HCT116 (cell line): ENCODE results near the gene AGPS. TPM values are rescaled to one million over a fixed set of nuclear protein-coding genes. Genes with fewer than 3 reads are reported as not detected.

Experiments
- ATAC-seq: fragments of 200-7000 bp; cut with Tn5 transposase; 2 replicates; pipeline ENCODE4 v1.9.1; 2020; ENCODE audit warnings: mild to moderate bottlenecking, moderate library complexity
- BruUV-seq: library from RNA; stranded (reverse); fragments of 400-500 nt; replicated peaks from 2 replicates; lab custom pipeline; 2021; lab: Mats Ljungman, UMichigan
- CTCF ChIA-PET: fragments of 300-600 bp; sonication (Branson Sonifier 250); formaldehyde crosslinking; loops from one replicate; lab custom pipeline; 2021; ENCODE audit warnings: antibody characterized with exemption; lab: Charles Lee
- POLR2A ChIA-PET: fragments of 300-600, 350-600 bp; sonication (Branson Sonifier 250); formaldehyde crosslinking; loops from one replicate; lab custom pipeline; 2021; ENCODE audit warnings: antibody characterized with exemption; lab: Charles Lee
- RAD21 ChIA-PET, 2 experiments: fragments of 300-600 bp; sonication (Branson Sonifier 250); formaldehyde crosslinking; loops; one replicate each; lab custom pipeline; 2023; ENCODE audit warnings: low total read pairs in 2 of 2; ENCODE audit not compliant: uncharacterized antibody in 2 of 2, unreplicated experiment in 2 of 2, low non-redundant PET in 1 of 2; lab: Charles Lee
- DNase-seq: peaks from one replicate; pipeline ENCODE4 v3.0.0-alpha.2; 2010; ENCODE audit warnings: low read depth, low spot score
- H2AFZ ChIP-seq: fragments of 200-600 bp; shearing (Covaris generic), sonication (generic); 2 replicates; pipeline ENCODE4 v1.6.1; 2017; ENCODE audit warnings: low read depth, mixed run types, mixed read lengths, antibody characterized with exemption, low read length; ENCODE audit not compliant: poor library complexity, severe bottlenecking
- H3K27ac ChIP-seq: 2 replicates; pipeline ENCODE4 v1.5.1; 2012; ENCODE audit warnings: low read depth, low read length
- H3K27me3 ChIP-seq: fragments of 200-600 bp; sonication (generic); 2 replicates; pipeline ENCODE4 v1.6.1; 2016; ENCODE audit warnings: mixed run types, low read length, mixed read lengths; ENCODE audit not compliant: insufficient read depth
- H3K36me3 ChIP-seq, 2 experiments: fragments of 200-500 bp in 1 of 2; fragments of 200-600 bp in 1 of 2; sonication (Bioruptor generic) in 1 of 2; sonication (generic) in 1 of 2; 2 replicates each; pipeline versions ENCODE4 v1.5.1 to v1.6.1; 2014 to 2016; ENCODE audit warnings: low read length in 2 of 2, inconsistent platforms in 1 of 2, mixed read lengths in 1 of 2, mixed run types in 1 of 2; ENCODE audit not compliant: insufficient read depth in 2 of 2, control insufficient read depth in 1 of 2
- H3K4me1 ChIP-seq, 2 experiments: fragments of 200-600 bp in 1 of 2; sonication (generic) in 1 of 2; 2 replicates each; pipeline versions ENCODE4 v1.5.1 to v1.6.1; 2012 to 2017; ENCODE audit warnings: low read length in 2 of 2, inconsistent platforms in 1 of 2, mild to moderate bottlenecking in 1 of 2, mixed read lengths in 1 of 2, mixed run types in 1 of 2, moderate library complexity in 1 of 2; ENCODE audit not compliant: insufficient read depth in 2 of 2, control insufficient read depth in 1 of 2
- H3K4me2 ChIP-seq: fragments of 200-600 bp; sonication (generic); 2 replicates; pipeline ENCODE4 v1.6.1; 2017; ENCODE audit warnings: mixed run types, low read length, mixed read lengths
- H3K4me3 ChIP-seq, 2 experiments: fragments of 200-600 bp in 1 of 2; sonication (generic) in 1 of 2; replicated peaks in 1 of 2; 2 replicates each; pipeline ENCODE4 v1.5.1; 2011 to 2016; ENCODE audit warnings: low read length in 2 of 2, control low read depth in 1 of 2, low read depth in 1 of 2, mild to moderate bottlenecking in 1 of 2, mixed read lengths in 1 of 2, mixed run types in 1 of 2
- H3K79me2 ChIP-seq: fragments of 200-600 bp; sonication (generic); 2 replicates; pipeline ENCODE4 v1.6.1; 2017; ENCODE audit warnings: mild to moderate bottlenecking, mixed run types, low read length, moderate library complexity, mixed read lengths; ENCODE audit not compliant: insufficient read depth
- H3K9ac ChIP-seq: fragments of 200-600 bp; sonication (generic); 2 replicates; pipeline ENCODE4 v1.6.1; 2016; ENCODE audit warnings: low read length, mixed read lengths
- H3K9me2 ChIP-seq: fragments of 200-600 bp; sonication (generic), shearing (Covaris generic); 2 replicates; pipeline ENCODE4 v1.6.1; 2017; ENCODE audit warnings: mixed run types, mild to moderate bottlenecking, moderate library complexity; ENCODE audit not compliant: insufficient read depth
- H3K9me3 ChIP-seq, 2 experiments: fragments of 200-500 bp in 1 of 2; fragments of 200-600 bp in 1 of 2; sonication (Bioruptor generic) in 1 of 2; sonication (generic) in 1 of 2; 2 replicates each; pipeline ENCODE4 v1.6.1; 2014 to 2017; ENCODE audit warnings: low read length in 2 of 2, mixed read lengths in 2 of 2, inconsistent platforms in 1 of 2, low read depth in 1 of 2, mild to moderate bottlenecking in 1 of 2, mixed run types in 1 of 2, moderate library complexity in 1 of 2; ENCODE audit not compliant: control insufficient read depth in 1 of 2, insufficient read depth in 1 of 2
- H4K20me1 ChIP-seq: fragments of 200-600 bp; sonication (generic), shearing (Covaris generic); 2 replicates; pipeline ENCODE4 v1.6.1; 2017; ENCODE audit warnings: mixed run types, mild to moderate bottlenecking, moderate library complexity; ENCODE audit not compliant: insufficient read depth
- CEBPB ChIP-seq: IDR thresholded peaks from 2 replicates; pipeline ENCODE4 v1.6.1; 2012; ENCODE audit warnings: low read depth
- EGR1 ChIP-seq: IDR thresholded peaks from 2 replicates; pipeline ENCODE4 v1.6.1; 2012; ENCODE audit warnings: low read depth
- EZH2phosphoT487 ChIP-seq: fragments of 200-600 bp; IDR thresholded peaks from 2 replicates; pipeline ENCODE4 v1.6.1; 2018; ENCODE audit warnings: antibody characterized with exemption, borderline replicate concordance
- FOSL1 ChIP-seq: IDR thresholded peaks from 2 replicates; pipeline ENCODE4 v1.6.1; 2012; ENCODE audit warnings: low read depth
- JUND ChIP-seq: IDR thresholded peaks from 2 replicates; pipeline ENCODE4 v1.6.1; 2012
- POLR2A ChIP-seq: IDR thresholded peaks from 2 replicates; pipeline ENCODE4 v1.7.0; 2011; ENCODE audit warnings: borderline replicate concordance; ENCODE audit not compliant: insufficient read depth, insufficient read length; ENCODE audit errors: extremely low read depth
- POLR2AphosphoS5 ChIP-seq: IDR thresholded peaks from 2 replicates; pipeline ENCODE4 v1.6.1; 2011; ENCODE audit warnings: mild to moderate bottlenecking, low read depth, low read length, moderate library complexity
- SRF ChIP-seq: IDR thresholded peaks from 2 replicates; pipeline ENCODE4 v1.6.1; 2012; ENCODE audit warnings: low read depth
- YY1 ChIP-seq: IDR thresholded peaks from 2 replicates; pipeline ENCODE4 v1.6.1; 2011; ENCODE audit warnings: low read length, low read depth, moderate library complexity, mild to moderate bottlenecking; ENCODE audit not compliant: insufficient replicate concordance; ENCODE audit errors: extremely low read depth
- ZFX ChIP-seq: fragments of 450-650 bp; IDR thresholded peaks from 2 replicates; pipeline ENCODE4 v1.6.1; 2017
- ZNF274 ChIP-seq: fragments of 200-500 bp; sonication (Bioruptor generic); IDR thresholded peaks from 2 replicates; pipeline ENCODE4 v1.6.1; 2014; ENCODE audit warnings: mild to moderate bottlenecking, low read depth, low read length, inconsistent platforms
- intact Hi-C: fragments of 100-400 bp; cut with micrococcal nuclease; formaldehyde crosslinking; loops from 2 replicates; pipeline ENCODE4 v1.10.0; 2022
- total RNA-seq: library from RNA; stranded (reverse); gene quantifications from one replicate; pipeline ENCODE4 v1.2.1, GENCODE V29; 2021; ENCODE audit not compliant: unreplicated experiment
- TF ChIP-seq, protein P1 (sequence below): IDR thresholded peaks from 2 replicates; pipeline ENCODE4 v1.6.1; 2011; ENCODE audit warnings: mild to moderate bottlenecking, low read length, moderate library complexity; ENCODE audit not compliant: insufficient replicate concordance; ENCODE audit errors: extremely low read depth
- TF ChIP-seq, protein P2 (sequence below): IDR thresholded peaks from 2 replicates; pipeline ENCODE4 v1.6.1; 2012; ENCODE audit warnings: low read depth

The AGPS gene
- total RNA-seq, 1 experiment from 2014 or later = 66.6 TPM

DNA sequence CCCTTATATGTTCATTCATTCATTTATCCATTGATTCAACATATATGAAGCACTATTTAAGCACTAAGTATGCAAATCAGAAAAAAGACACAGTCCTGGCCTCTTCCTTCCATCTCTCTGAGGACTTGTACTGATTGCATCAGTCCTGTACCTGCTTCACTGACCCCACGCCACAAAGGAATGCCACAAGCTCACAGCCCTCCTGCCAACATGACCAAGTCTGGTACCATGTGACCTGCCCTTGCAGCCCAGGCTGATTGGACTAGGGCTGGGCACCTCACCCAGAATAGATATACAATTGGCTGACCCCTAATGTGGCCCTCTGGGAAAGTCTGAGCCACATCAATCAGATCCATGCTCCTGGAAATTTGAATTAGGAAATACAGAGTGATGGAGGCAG is 196.6 kb downstream of the AGPS start:
- Histone ChIP-seq H3K4me1 (peaks cover 0 to 5% of the 10 kb centered on the region in 2 experiments; a peak in 2 of 4 replicates), H3K4me2 (no peak overlapping the region), H3K9ac (no peak overlapping the region), H3K4me3 (no peak overlapping the region), H3K36me3 (no peaks in the 10 kb centered on the region), H3K9me2 (no peaks in the 10 kb centered on the region; the same call in 1 of the 2 replicates), H3K9me3 (no peaks in the 10 kb centered on the region), H3K27me3 (no peaks in the 10 kb centered on the region), H3K79me2 (no peaks in the 10 kb centered on the region), H4K20me1 (no peaks in the 10 kb centered on the region), H3K27ac (no peak overlapping the region), H2AFZ (no peak overlapping the region)
- BruUV-seq = no TSS peak
- no peak for TF ChIP-seq EGR1
- no peak for TF ChIP-seq EZH2phosphoT487
- TF ChIP-seq CEBPB = no peak
- TF ChIP-seq, protein P1, sequence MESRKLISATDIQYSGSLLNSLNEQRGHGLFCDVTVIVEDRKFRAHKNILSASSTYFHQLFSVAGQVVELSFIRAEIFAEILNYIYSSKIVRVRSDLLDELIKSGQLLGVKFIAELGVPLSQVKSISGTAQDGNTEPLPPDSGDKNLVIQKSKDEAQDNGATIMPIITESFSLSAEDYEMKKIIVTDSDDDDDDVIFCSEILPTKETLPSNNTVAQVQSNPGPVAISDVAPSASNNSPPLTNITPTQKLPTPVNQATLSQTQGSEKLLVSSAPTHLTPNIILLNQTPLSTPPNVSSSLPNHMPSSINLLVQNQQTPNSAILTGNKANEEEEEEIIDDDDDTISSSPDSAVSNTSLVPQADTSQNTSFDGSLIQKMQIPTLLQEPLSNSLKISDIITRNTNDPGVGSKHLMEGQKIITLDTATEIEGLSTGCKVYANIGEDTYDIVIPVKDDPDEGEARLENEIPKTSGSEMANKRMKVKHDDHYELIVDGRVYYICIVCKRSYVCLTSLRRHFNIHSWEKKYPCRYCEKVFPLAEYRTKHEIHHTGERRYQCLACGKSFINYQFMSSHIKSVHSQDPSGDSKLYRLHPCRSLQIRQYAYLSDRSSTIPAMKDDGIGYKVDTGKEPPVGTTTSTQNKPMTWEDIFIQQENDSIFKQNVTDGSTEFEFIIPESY = no peak
- TF ChIP-seq POLR2A = no peak
- TF ChIP-seq SRF = no peak
- no peak for TF ChIP-seq ZFX
- TF ChIP-seq JUND = no peak
- TF ChIP-seq ZNF274 = no peak
- TF ChIP-seq POLR2AphosphoS5 = no peak
- TF ChIP-seq FOSL1 = no peak
- TF ChIP-seq, protein P2, sequence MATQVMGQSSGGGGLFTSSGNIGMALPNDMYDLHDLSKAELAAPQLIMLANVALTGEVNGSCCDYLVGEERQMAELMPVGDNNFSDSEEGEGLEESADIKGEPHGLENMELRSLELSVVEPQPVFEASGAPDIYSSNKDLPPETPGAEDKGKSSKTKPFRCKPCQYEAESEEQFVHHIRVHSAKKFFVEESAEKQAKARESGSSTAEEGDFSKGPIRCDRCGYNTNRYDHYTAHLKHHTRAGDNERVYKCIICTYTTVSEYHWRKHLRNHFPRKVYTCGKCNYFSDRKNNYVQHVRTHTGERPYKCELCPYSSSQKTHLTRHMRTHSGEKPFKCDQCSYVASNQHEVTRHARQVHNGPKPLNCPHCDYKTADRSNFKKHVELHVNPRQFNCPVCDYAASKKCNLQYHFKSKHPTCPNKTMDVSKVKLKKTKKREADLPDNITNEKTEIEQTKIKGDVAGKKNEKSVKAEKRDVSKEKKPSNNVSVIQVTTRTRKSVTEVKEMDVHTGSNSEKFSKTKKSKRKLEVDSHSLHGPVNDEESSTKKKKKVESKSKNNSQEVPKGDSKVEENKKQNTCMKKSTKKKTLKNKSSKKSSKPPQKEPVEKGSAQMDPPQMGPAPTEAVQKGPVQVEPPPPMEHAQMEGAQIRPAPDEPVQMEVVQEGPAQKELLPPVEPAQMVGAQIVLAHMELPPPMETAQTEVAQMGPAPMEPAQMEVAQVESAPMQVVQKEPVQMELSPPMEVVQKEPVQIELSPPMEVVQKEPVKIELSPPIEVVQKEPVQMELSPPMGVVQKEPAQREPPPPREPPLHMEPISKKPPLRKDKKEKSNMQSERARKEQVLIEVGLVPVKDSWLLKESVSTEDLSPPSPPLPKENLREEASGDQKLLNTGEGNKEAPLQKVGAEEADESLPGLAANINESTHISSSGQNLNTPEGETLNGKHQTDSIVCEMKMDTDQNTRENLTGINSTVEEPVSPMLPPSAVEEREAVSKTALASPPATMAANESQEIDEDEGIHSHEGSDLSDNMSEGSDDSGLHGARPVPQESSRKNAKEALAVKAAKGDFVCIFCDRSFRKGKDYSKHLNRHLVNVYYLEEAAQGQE = no peak
- TF ChIP-seq YY1 = no peak
- CTCF ChIA-PET = no interaction called here
- DNase-seq (no peak), ATAC-seq (no peak)
- intact Hi-C loops = no loop called here
- RAD21 ChIA-PET = no interaction called here
- POLR2A ChIA-PET = no interaction called here
